ENCODE results near the gene ACYP2. TPM values are rescaled to one million over a fixed set of nuclear protein-coding genes. Genes with fewer than 3 reads are reported as not detected.

ACYP2 gene
- total and polyA plus RNA-seq, 2 donors from 2014 or later, result 16.7 to 24.5 TPM

- FAIRE-seq (no peak), DNase-seq (no peak)
- no peaks in the 10 kb centered on the region for H3K9me3 ChIP-seq (ENCODE audit: control insufficient read depth in 2 of 3, insufficient read depth in 1 of 3, low read length in 3 of 3)
- H3K36me3 ChIP-seq (ENCODE audit: control insufficient read depth in 2 of 3, insufficient read depth in 3 of 3, low read length in 3 of 3), result no peaks in the 10 kb centered on the region
- H3K4me3 ChIP-seq (ENCODE audit: low read length in 3 of 3), result no peak overlapping the region
- H3K27ac ChIP-seq (ENCODE audit: low read depth in 2 of 2, low read length in 2 of 2), result no peak overlapping the region
- intact Hi-C loops (cut with DNase I), result no loop called here
- TF ChIP-seq CTCF (IDR thresholded peaks at IDR 0.05; ENCODE audit: borderline replicate concordance, extremely low read depth, insufficient read depth), result no peak
- H3K4me1 ChIP-seq (ENCODE audit: control insufficient read depth in 2 of 3, insufficient read depth in 2 of 3, low read depth in 1 of 3, low read length in 3 of 3), result no peaks in the 10 kb centered on the region
- H3K9ac ChIP-seq (ENCODE audit: low read length in 3 of 3), result no peak overlapping the region
- no peaks in the 10 kb centered on the region for H3K27me3 ChIP-seq (ENCODE audit: control insufficient read depth, insufficient read depth, low read length)
Observed at GRCh38 chr2:54183281-54183680, 67.9 kb downstream of the ACYP2 start.

- DNase-seq (no peak), FAIRE-seq (no peak)
- no peak overlapping the region for H3K9ac ChIP-seq (ENCODE audit: low read length in 3 of 3)
- no peaks in the 10 kb centered on the region for H3K9me3 ChIP-seq (ENCODE audit: control insufficient read depth in 2 of 3, insufficient read depth in 1 of 3, low read length in 3 of 3)
- H3K27ac ChIP-seq (ENCODE audit: low read depth in 2 of 2, low read length in 2 of 2), result no peak overlapping the region
- H3K4me1 ChIP-seq (ENCODE audit: control insufficient read depth in 2 of 3, insufficient read depth in 2 of 3, low read depth in 1 of 3, low read length in 3 of 3), result no peaks in the 10 kb centered on the region
- no peaks in the 10 kb centered on the region for H3K27me3 ChIP-seq (ENCODE audit: control insufficient read depth, insufficient read depth, low read length)
- intact Hi-C loops (cut with DNase I), result no loop called here
- no peak overlapping the region for H3K4me3 ChIP-seq (ENCODE audit: low read length in 3 of 3)
- TF ChIP-seq CTCF (IDR thresholded peaks at IDR 0.05; ENCODE audit: borderline replicate concordance, extremely low read depth, insufficient read depth), result no peak
- no peaks in the 10 kb centered on the region for H3K36me3 ChIP-seq (ENCODE audit: control insufficient read depth in 2 of 3, insufficient read depth in 3 of 3, low read length in 3 of 3)
Observed at GRCh38 chr2:54183972-54184371, 68.6 kb downstream of the ACYP2 start.

GRCh38 chr2:54185105-54185504 is 69.7 kb downstream of the ACYP2 start:
- H3K4me3 ChIP-seq (ENCODE audit: low read length in 3 of 3), result no peak overlapping the region
- no peaks in the 10 kb centered on the region for H3K36me3 ChIP-seq (ENCODE audit: control insufficient read depth in 2 of 3, insufficient read depth in 3 of 3, low read length in 3 of 3)
- DNase-seq (no peak), FAIRE-seq (no peak)
- no peaks in the 10 kb centered on the region for H3K27me3 ChIP-seq (ENCODE audit: control insufficient read depth, insufficient read depth, low read length)
- H3K9ac ChIP-seq (ENCODE audit: low read length in 3 of 3), result no peak overlapping the region
- no peaks in the 10 kb centered on the region for H3K9me3 ChIP-seq (ENCODE audit: control insufficient read depth in 2 of 3, insufficient read depth in 1 of 3, low read length in 3 of 3)
- intact Hi-C loops (cut with DNase I), result no loop called here
- H3K27ac ChIP-seq (ENCODE audit: low read depth in 2 of 2, low read length in 2 of 2), result no peak overlapping the region
- no peaks in the 10 kb centered on the region for H3K4me1 ChIP-seq (ENCODE audit: control insufficient read depth in 2 of 3, insufficient read depth in 2 of 3, low read depth in 1 of 3, low read length in 3 of 3)
- TF ChIP-seq CTCF (IDR thresholded peaks at IDR 0.05; ENCODE audit: borderline replicate concordance, extremely low read depth, insufficient read depth), result no peak

GRCh38 chr2:54187331-54187730 is 71.9 kb downstream of the ACYP2 start:
- Histone ChIP-seq H3K36me3 (ENCODE audit: control insufficient read depth in 2 of 3, insufficient read depth in 3 of 3, low read length in 3 of 3) (no peaks in the 10 kb centered on the region), H3K9me3 (ENCODE audit: control insufficient read depth in 2 of 3, insufficient read depth in 1 of 3, low read length in 3 of 3) (no peaks in the 10 kb centered on the region), H3K27me3 (ENCODE audit: control insufficient read depth, insufficient read depth, low read length) (no peaks in the 10 kb centered on the region), H3K27ac (ENCODE audit: low read depth in 2 of 2, low read length in 2 of 2) (no peak overlapping the region), H3K4me1 (ENCODE audit: control insufficient read depth in 2 of 3, insufficient read depth in 2 of 3, low read depth in 1 of 3, low read length in 3 of 3) (no peaks in the 10 kb centered on the region), H3K4me3 (ENCODE audit: low read length in 3 of 3) (no peak overlapping the region), H3K9ac (ENCODE audit: low read length in 3 of 3) (no peak overlapping the region)
- FAIRE-seq, result no peak
- no peak for TF ChIP-seq CTCF (IDR thresholded peaks at IDR 0.05; ENCODE audit: borderline replicate concordance, extremely low read depth, insufficient read depth)
- no peak for DNase-seq
- intact Hi-C loops (cut with DNase I), result no loop called here
